Gastrocnemius medialis (tissue), 4 donors: ENCODE measurements around the gene CEP112. TPM values are rescaled to one million over a fixed set of nuclear protein-coding genes. Genes with fewer than 3 reads are reported as not detected.

Experiments
- ATAC-seq, 2 donors: fragments of 150-250 bp; one replicate each; pipeline ENCODE4 v1.9.1; 2016
- DNase-seq, 2 donors: peaks; one replicate each; pipeline ENCODE4 v3.0.0-alpha.2; 2019
- H3K27ac ChIP-seq, 4 donors: fragments of 200-600 bp; sonication (generic); 1 replicate in 1 of 4; 2 replicates in 3 of 4; pipeline ENCODE4 v1.5.1; 2016 to 2018; ENCODE audit warnings: mild to moderate bottlenecking in 2 of 4, moderate library complexity in 1 of 4
- H3K27me3 ChIP-seq, 3 donors: fragments of 200-600 bp; sonication (generic) in 2 of 3; 1 replicate in 1 of 3; 2 replicates in 2 of 3; pipeline versions ENCODE4 v1.5.1 to v1.6.0; 2016 to 2019; ENCODE audit warnings: mild to moderate bottlenecking in 1 of 3, moderate library complexity in 1 of 3
- H3K36me3 ChIP-seq, 2 donors: fragments of 200-600 bp; sonication (generic) in 1 of 2; one replicate each; pipeline ENCODE4 v1.5.1; 2017 to 2018
- H3K4me1 ChIP-seq, 2 donors: fragments of 200-600 bp; sonication (generic) in 1 of 2; one replicate each; pipeline ENCODE4 v1.5.1; 2016 to 2017; ENCODE audit warnings: mild to moderate bottlenecking in 2 of 2
- H3K4me3 ChIP-seq, 4 donors: fragments of 200-600 bp; sonication (generic) in 3 of 4; 1 replicate in 1 of 4; 2 replicates in 3 of 4; pipeline ENCODE4 v1.5.1; 2016 to 2019; ENCODE audit warnings: mild to moderate bottlenecking in 2 of 4
- H3K9me3 ChIP-seq, 3 donors: fragments of 200-600 bp; sonication (generic) in 2 of 3; 1 replicate in 1 of 3; 2 replicates in 2 of 3; pipeline ENCODE4 v1.5.1; 2016 to 2019
- POLR2A ChIP-seq, 2 donors: fragments of 450-650 bp; IDR thresholded peaks; one replicate each; pipeline ENCODE4 v1.6.1; 2017; ENCODE audit warnings: antibody characterized with exemption in 2 of 2, mild to moderate bottlenecking in 2 of 2, moderate library complexity in 2 of 2
- in situ Hi-C, 4 donors: fragments of 200-750 bp; cut with MboI; loops; one replicate each; pipeline versions ENCODE4 v1.15.0 to v1.8.0; 2017; ENCODE audit warnings: low sequenced_read_pairs in 4 of 4
- intact Hi-C: fragments of 100-400 bp; cut with DNase I; formaldehyde crosslinking; loops from one replicate; pipeline ENCODE4 v1.15.1; 2023; ENCODE audit warnings: low total_unique reads
- total RNA-seq, 4 donors: library from RNA; depleted of rRNA; stranded (reverse); fragments of >200 nt; gene quantifications; one replicate each; pipeline versions ENCODE4 v1.1.0 to v1.2.3, GENCODE V29; 2016
- TF ChIP-seq, protein P1 (sequence below), 5 experiments: fragments of 450-650 bp in 3 of 5; fragments of 200-600 bp in 2 of 5; sonication (generic) in 2 of 5; IDR thresholded peaks in 4 of 5; conservative IDR thresholded peaks in 1 of 5; 1 replicate in 4 of 5; 2 replicates in 1 of 5; pipeline ENCODE4 v1.5.1; 2016 to 2019; ENCODE audit warnings: antibody characterized with exemption in 5 of 5, mild to moderate bottlenecking in 3 of 5, moderate library complexity in 3 of 5

Gene CEP112
- total RNA-seq, 4 donors from 2014 or later: 6.1 to 8.7 (median 7.1) TPM

DNA sequence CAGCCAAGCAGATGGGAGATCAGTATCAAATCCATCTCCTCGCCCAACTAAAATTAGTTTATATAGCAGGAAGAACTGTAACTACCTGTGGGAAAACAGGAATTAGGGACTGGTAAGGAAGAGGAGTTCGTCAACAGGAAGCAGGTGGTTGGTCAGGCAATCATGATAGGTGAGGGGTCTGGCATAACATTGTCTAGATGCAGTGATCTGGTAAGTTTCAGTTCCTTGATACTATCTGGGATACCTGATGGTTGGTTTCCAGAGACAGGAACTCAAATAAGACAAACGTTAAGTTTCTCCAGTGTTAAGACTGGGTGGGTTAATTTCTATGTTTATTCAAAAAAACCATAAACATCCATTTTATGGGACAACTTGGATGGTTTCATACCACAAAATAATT, 53.8 kb downstream of the CEP112 start:
- no peak for ATAC-seq
- Histone ChIP-seq H3K27ac (no peak overlapping the region), H3K36me3 (peaks cover 0 to 5% of the 10 kb centered on the region in 2 donors), H3K4me3 (no peak overlapping the region), H3K9me3 (no peaks in the 10 kb centered on the region), H3K27me3 (no peaks in the 10 kb centered on the region), H3K4me1 (no peaks in the 10 kb centered on the region)
- no peak for TF ChIP-seq POLR2A (IDR thresholded peaks at IDR 0.05)
- TF ChIP-seq, protein P1, sequence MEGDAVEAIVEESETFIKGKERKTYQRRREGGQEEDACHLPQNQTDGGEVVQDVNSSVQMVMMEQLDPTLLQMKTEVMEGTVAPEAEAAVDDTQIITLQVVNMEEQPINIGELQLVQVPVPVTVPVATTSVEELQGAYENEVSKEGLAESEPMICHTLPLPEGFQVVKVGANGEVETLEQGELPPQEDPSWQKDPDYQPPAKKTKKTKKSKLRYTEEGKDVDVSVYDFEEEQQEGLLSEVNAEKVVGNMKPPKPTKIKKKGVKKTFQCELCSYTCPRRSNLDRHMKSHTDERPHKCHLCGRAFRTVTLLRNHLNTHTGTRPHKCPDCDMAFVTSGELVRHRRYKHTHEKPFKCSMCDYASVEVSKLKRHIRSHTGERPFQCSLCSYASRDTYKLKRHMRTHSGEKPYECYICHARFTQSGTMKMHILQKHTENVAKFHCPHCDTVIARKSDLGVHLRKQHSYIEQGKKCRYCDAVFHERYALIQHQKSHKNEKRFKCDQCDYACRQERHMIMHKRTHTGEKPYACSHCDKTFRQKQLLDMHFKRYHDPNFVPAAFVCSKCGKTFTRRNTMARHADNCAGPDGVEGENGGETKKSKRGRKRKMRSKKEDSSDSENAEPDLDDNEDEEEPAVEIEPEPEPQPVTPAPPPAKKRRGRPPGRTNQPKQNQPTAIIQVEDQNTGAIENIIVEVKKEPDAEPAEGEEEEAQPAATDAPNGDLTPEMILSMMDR (IDR thresholded peaks at IDR 0.05 in 4 of 5, conservative IDR thresholded peaks at IDR 0.05 in 1 of 5): no peak
- in situ Hi-C loops: no loop called here
- no peak for DNase-seq
- intact Hi-C loops: no loop called here

- in situ Hi-C loops (no loop called here), intact Hi-C loops (no loop called here)
Measured at GRCh38 chr17:66135896-66136295, 56.0 kb downstream of the CEP112 start.

GRCh38 chr17:66135219-66135618, 56.7 kb downstream of the CEP112 start:
- no peak for DNase-seq
- H3K36me3 ChIP-seq: peaks cover 0 to 5% of the 10 kb centered on the region in 2 donors
- no peak for ATAC-seq

More at GRCh38 chr17:66135896-66136295, 56.0 kb downstream of the CEP112 start:
- Histone ChIP-seq H3K9me3 (no peaks in the 10 kb centered on the region), H3K27ac (no peak overlapping the region), H3K27me3 (no peaks in the 10 kb centered on the region), H3K36me3 (peaks cover 0 to 5% of the 10 kb centered on the region in 2 donors), H3K4me1 (no peaks in the 10 kb centered on the region), H3K4me3 (no peak overlapping the region)
- TF ChIP-seq, protein P1 (IDR thresholded peaks at IDR 0.05 in 4 of 5, conservative IDR thresholded peaks at IDR 0.05 in 1 of 5): no peak
- TF ChIP-seq POLR2A (IDR thresholded peaks at IDR 0.05): no peak
- ATAC-seq (no peak), DNase-seq (no peak)

DNA sequence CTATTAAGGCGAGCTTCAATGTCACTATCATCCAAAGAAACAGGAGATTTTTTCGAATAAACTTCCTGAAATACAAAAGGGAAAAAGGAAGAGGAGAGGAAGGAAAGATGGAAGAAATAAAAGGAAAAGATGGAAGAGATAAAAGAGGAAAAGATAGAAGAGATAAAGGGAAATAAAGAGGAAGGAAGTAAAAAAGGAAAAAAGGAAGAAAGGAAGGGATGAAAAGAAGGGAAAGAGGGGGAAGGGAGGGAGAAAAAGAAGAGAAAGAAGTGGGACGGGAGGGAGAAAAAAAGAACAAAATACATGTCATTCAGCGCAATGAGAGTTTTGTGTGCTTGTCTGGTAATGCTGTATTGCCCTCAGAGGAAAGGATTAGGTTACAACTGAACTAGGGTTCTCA, 62.2 kb downstream of the CEP112 start:
- in situ Hi-C loops (no loop called here), intact Hi-C loops (no loop called here)
- TF ChIP-seq, protein P1 (IDR thresholded peaks at IDR 0.05 in 4 of 5, conservative IDR thresholded peaks at IDR 0.05 in 1 of 5): no peak
- no peak for TF ChIP-seq POLR2A (IDR thresholded peaks at IDR 0.05)
- no peak for DNase-seq
- no peak for ATAC-seq
- H3K36me3 ChIP-seq: no peaks in the 10 kb centered on the region
- H3K27me3 ChIP-seq: no peaks in the 10 kb centered on the region
- peaks cover 0 to 4% of the 10 kb centered on the region in 2 donors for H3K4me1 ChIP-seq
- H3K9me3 ChIP-seq: no peaks in the 10 kb centered on the region
- no peak overlapping the region for H3K4me3 ChIP-seq
- H3K27ac ChIP-seq: no peak overlapping the region

More at GRCh38 chr17:66135219-66135618, 56.7 kb downstream of the CEP112 start:
- Histone ChIP-seq H3K9me3 (no peaks in the 10 kb centered on the region), H3K27me3 (no peaks in the 10 kb centered on the region), H3K4me1 (no peaks in the 10 kb centered on the region), H3K4me3 (no peak overlapping the region), H3K27ac (no peak overlapping the region)
- intact Hi-C loops: no loop called here
- in situ Hi-C loops: no loop called here
- TF ChIP-seq, protein P1 (IDR thresholded peaks at IDR 0.05 in 4 of 5, conservative IDR thresholded peaks at IDR 0.05 in 1 of 5): no peak
- no peak for TF ChIP-seq POLR2A (IDR thresholded peaks at IDR 0.05)

- in situ Hi-C loops: no loop called here
- Histone ChIP-seq H3K4me1 (peaks cover 0 to 4% of the 10 kb centered on the region in 2 donors), H3K36me3 (peaks cover 0 to 6% of the 10 kb centered on the region in 2 donors), H3K9me3 (no peaks in the 10 kb centered on the region), H3K4me3 (no peak overlapping the region), H3K27ac (no peak overlapping the region), H3K27me3 (no peaks in the 10 kb centered on the region)
- intact Hi-C loops: no loop called here
- TF ChIP-seq, protein P1 (IDR thresholded peaks at IDR 0.05 in 4 of 5, conservative IDR thresholded peaks at IDR 0.05 in 1 of 5): no peak
- no peak for TF ChIP-seq POLR2A (IDR thresholded peaks at IDR 0.05)
- no peak for ATAC-seq
- DNase-seq: no peak
Measured at GRCh38 chr17:66126231-66126630, 65.7 kb downstream of the CEP112 start.
